ENCODE measurements around the gene S100A13. TPM values are rescaled to one million over a fixed set of nuclear protein-coding genes. Genes with fewer than 3 reads are reported as not detected.

The S100A13 gene
- total RNA-seq, 1 experiment from 2014 or later: 350 TPM

DNA sequence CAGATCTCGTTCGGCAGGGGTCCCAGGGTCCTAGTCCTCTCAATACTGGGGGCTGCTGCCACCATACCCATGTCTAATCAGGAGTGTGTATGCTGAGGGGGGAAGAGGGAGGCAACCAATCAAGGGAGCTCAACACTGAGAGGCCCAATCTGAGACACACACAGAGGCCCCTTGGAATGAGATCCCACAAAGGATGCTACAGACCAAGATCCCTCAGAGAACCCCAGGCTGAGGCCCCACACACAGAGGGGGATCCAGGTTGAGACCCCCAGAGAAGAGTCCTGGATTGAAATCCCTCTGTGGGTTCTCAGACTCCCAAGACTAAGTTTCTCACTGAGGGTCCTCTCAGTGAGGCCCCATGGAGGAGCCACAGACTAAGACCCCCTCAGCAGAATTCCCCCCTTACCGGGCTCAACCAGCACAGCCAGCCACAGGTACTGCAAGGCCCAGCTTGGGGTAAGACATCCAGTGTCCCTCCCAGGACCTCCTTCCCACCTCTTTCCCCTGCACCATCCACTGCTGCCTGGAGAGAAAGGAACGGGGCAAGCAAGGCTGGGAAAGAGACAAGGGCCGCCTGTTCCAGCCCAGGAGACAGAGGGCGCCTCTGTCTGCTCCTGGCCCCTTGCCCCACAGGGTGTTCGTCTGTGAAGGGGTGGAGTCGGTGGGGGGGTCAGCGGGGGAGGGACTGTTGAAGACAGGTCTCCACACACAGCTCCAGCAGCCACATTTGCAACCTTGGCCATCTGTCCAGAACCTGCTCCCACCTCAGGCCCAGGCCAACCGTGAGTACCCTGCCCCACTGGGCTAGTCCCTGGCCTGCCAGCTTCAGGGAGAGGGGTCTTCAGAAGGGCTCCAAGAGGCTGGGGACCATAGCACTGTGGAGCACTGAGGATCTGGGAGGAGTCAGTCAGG, 666 bp upstream of the S100A13 start, which contains the start of gene S100A1:
S100A1 (plus strand) TSS at position 720 of the 912 bp plus-strand sequence. CDS start 2,088 bp downstream, outside the sequence.
- intact Hi-C loops (cut with micrococcal nuclease): loop anchor here (2.0 kb wide), 1 partner anchor 15 kb away; the partner anchor contains the start of gene S100A16
- H3K27ac ChIP-seq (ENCODE audit: low read length): peak within 1 kb of the TSS; percentile 79
- peak within 1 kb of the TSS; percentile 51 for H2AFZ ChIP-seq (ENCODE audit: low read length)
- no TSS peak for BruUV-seq (replicated peaks)
- peaks cover 21% of the 10 kb centered on the region; the same call in 1 of the 2 replicates for H3K36me3 ChIP-seq (ENCODE audit: low read depth, low read length)
- H3K4me1 ChIP-seq (ENCODE audit: insufficient read depth, low read length): peaks cover 35% of the 10 kb centered on the region
- no peaks in the 10 kb centered on the region for H3K9me2 ChIP-seq (replicated peaks; ENCODE audit: low read length)
- ChIA-PET POLR2A (ENCODE audit: unreplicated experiment) (interaction anchor here (0.5 to 1.6 kb wide), 13 partner anchors 10 to 293 kb away, joined by 3 to 25 read pairs (median 5); partner anchors contain the start of genes ILF2, INTS3 and S100A16), CTCF (interaction anchor here (0.6 to 2.1 kb wide), 10 partner anchors 10 to 548 kb away, joined by 3 to 18 read pairs (median 5); partner anchors contain the start of gene S100A16)
- no peaks in the 10 kb centered on the region for H3K9me3 ChIP-seq (ENCODE audit: low read length)
- H3K4me2 ChIP-seq (ENCODE audit: low read length): peak within 1 kb of the TSS; percentile 96
- no peaks in the 10 kb centered on the region for H3K27me3 ChIP-seq (ENCODE audit: low read length)
- H3K9ac ChIP-seq (ENCODE audit: low read length): peak within 1 kb of the TSS; percentile 88
- H4K20me1 ChIP-seq (ENCODE audit: low read length): no peaks in the 10 kb centered on the region
- peaks cover 37% of the 10 kb centered on the region for H3K79me2 ChIP-seq (ENCODE audit: low read length)
- ATAC-seq: peak; percentile 23
- TF ChIP-seq EZH2 (IDR thresholded peaks at IDR 0.05; ENCODE audit: low read length, unreplicated experiment) (no peak), EZH2phosphoT487 (IDR thresholded peaks at IDR 0.05; ENCODE audit: borderline replicate concordance, low read length) (no peak)
- TF ChIP-seq, protein P1, sequence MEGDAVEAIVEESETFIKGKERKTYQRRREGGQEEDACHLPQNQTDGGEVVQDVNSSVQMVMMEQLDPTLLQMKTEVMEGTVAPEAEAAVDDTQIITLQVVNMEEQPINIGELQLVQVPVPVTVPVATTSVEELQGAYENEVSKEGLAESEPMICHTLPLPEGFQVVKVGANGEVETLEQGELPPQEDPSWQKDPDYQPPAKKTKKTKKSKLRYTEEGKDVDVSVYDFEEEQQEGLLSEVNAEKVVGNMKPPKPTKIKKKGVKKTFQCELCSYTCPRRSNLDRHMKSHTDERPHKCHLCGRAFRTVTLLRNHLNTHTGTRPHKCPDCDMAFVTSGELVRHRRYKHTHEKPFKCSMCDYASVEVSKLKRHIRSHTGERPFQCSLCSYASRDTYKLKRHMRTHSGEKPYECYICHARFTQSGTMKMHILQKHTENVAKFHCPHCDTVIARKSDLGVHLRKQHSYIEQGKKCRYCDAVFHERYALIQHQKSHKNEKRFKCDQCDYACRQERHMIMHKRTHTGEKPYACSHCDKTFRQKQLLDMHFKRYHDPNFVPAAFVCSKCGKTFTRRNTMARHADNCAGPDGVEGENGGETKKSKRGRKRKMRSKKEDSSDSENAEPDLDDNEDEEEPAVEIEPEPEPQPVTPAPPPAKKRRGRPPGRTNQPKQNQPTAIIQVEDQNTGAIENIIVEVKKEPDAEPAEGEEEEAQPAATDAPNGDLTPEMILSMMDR (conservative IDR thresholded peaks at IDR 0.05; ENCODE audit: low read depth, low read length): no peak; the same call in 1 of the 2 replicates
- no peak for DNase-seq
- peak within 1 kb of the TSS; percentile 84 for H3K4me3 ChIP-seq (ENCODE audit: low read length)
- H3F3A ChIP-seq (ENCODE audit: low read length, unreplicated experiment): no peaks in the 10 kb centered on the region

- peaks cover 33% of the 10 kb centered on the region for H3K36me3 ChIP-seq (ENCODE audit: low read depth, low read length)
- peak overlapping the region; percentile 96 for H3K4me2 ChIP-seq (ENCODE audit: low read length)
- TF ChIP-seq, protein P1 (conservative IDR thresholded peaks at IDR 0.05; ENCODE audit: low read depth, low read length): no peak
- TF ChIP-seq EZH2phosphoT487 (IDR thresholded peaks at IDR 0.05; ENCODE audit: borderline replicate concordance, low read length): no peak
- TF ChIP-seq EZH2 (IDR thresholded peaks at IDR 0.05; ENCODE audit: low read length, unreplicated experiment): no peak
- peak overlapping the region; percentile 79 for H3K27ac ChIP-seq (ENCODE audit: low read length)
- intact Hi-C loops (cut with micrococcal nuclease): loop anchor here (2.0 kb wide), 1 partner anchor 14 kb away; the partner anchor contains the start of gene S100A16
- H3K27me3 ChIP-seq (ENCODE audit: low read length): no peaks in the 10 kb centered on the region
- H3K9me2 ChIP-seq (replicated peaks; ENCODE audit: low read length): no peaks in the 10 kb centered on the region
- no peaks in the 10 kb centered on the region for H3F3A ChIP-seq (ENCODE audit: low read length, unreplicated experiment)
- peak overlapping the region; percentile 51; the same call in 1 of the 2 replicates for H2AFZ ChIP-seq (ENCODE audit: low read length)
- H3K4me1 ChIP-seq (ENCODE audit: insufficient read depth, low read length): peaks cover 33% of the 10 kb centered on the region
- no peaks in the 10 kb centered on the region for H3K9me3 ChIP-seq (ENCODE audit: low read length)
- H3K4me3 ChIP-seq (ENCODE audit: low read length): peak overlapping the region; percentile 84
- ChIA-PET POLR2A (ENCODE audit: unreplicated experiment) (interaction anchor here (0.7 to 1.6 kb wide), 6 partner anchors 8 to 93 kb away, joined by 3 to 25 read pairs (median 10); partner anchors contain the start of gene S100A16), CTCF (interaction anchor here (1.1 to 2.1 kb wide), 4 partner anchors 8 to 54 kb away, joined by 3 to 18 read pairs (median 14); partner anchors contain the start of gene S100A16)
- H3K9ac ChIP-seq (ENCODE audit: low read length): peak overlapping the region; percentile 88
- no peak for DNase-seq
- peaks cover 36% of the 10 kb centered on the region for H3K79me2 ChIP-seq (ENCODE audit: low read length)
- ATAC-seq: no peak
- BruUV-seq (replicated peaks): no TSS peak
- H4K20me1 ChIP-seq (ENCODE audit: low read length): no peaks in the 10 kb centered on the region
Measured at GRCh38 chr1:153626477-153626903, 815 bp downstream of the S100A13 start.

Data from PC-3 (cell line).